Gastroesophageal sphincter (tissue), 3 donors: Measurements from ENCODE around the gene UBAP1L.

Experiments used
- CTCF ChIP-seq, 4 experiments: fragments of 200-600 bp in 2 of 4; fragments of 450-650 bp in 2 of 4; sonication (generic) in 1 of 4; IDR thresholded peaks; one replicate each; pipeline ENCODE4 v1.5.1; 2017 to 2019; ENCODE audit warnings: antibody characterized with exemption in 4 of 4, mild to moderate bottlenecking in 2 of 4, moderate library complexity in 2 of 4
- POLR2A ChIP-seq, 2 donors: fragments of 450-650 bp; IDR thresholded peaks; one replicate each; pipeline ENCODE4 v1.6.1; 2017; ENCODE audit warnings: antibody characterized with exemption in 2 of 2, mild to moderate bottlenecking in 2 of 2, moderate library complexity in 1 of 2

- TF ChIP-seq CTCF (IDR thresholded peaks at IDR 0.05) (peak in 3 of 4 experiments; percentile 49 to 68 (median 62)), POLR2A (IDR thresholded peaks at IDR 0.05) (no peak)
These were observed 31.7 kb downstream of the UBAP1L start for GRCh38 chr15:65083262-65083701.
